HG03439 (cell line): Measurements from ENCODE around the gene CCDC116.
A peak's percentile ranks its signal among the peaks of the same experiment; 100 is the strongest.

ENCODE experiments used
- ATAC-seq: cut with Tn5 transposase; IDR thresholded peaks from one replicate; pipeline ENCODE4 v1.9.1; 2021; ENCODE audit warnings: mild to moderate bottlenecking, moderate library complexity; ENCODE audit not compliant: unreplicated experiment

Gene CCDC116

DNA sequence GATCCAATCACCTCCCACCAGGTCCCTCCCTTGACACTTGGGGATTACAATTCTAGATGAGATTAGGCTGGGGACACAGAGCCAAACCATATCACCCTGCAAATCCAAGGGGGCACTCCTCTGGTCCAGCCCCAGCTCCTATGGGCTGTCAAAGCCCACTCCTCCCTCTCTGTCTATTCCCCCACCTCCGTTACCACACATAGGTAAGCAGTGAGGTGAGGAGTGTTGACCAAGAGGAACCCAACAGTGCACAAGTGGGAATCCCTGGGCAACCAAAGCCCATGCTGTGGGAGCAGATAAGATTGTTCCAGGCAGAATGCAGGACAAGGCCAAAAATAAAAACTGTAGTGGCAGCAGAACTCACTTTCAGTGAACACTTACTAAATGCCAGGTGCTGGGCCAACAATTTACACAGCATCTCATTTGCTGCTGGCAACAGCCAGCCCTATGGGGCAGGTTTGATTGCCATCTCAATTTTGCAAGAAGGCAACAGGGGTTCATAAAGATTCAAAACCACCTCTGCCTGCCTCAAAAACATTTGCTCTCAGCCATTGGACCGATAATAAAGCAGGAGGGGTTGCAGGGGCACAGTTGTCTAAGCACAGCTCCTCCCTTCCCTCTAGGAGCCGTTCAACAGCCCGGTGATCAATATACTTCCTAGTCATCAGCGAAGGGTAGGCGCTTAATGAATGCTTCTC is 18.4 kb downstream of the CCDC116 start:
- no peak for ATAC-seq

DNA sequence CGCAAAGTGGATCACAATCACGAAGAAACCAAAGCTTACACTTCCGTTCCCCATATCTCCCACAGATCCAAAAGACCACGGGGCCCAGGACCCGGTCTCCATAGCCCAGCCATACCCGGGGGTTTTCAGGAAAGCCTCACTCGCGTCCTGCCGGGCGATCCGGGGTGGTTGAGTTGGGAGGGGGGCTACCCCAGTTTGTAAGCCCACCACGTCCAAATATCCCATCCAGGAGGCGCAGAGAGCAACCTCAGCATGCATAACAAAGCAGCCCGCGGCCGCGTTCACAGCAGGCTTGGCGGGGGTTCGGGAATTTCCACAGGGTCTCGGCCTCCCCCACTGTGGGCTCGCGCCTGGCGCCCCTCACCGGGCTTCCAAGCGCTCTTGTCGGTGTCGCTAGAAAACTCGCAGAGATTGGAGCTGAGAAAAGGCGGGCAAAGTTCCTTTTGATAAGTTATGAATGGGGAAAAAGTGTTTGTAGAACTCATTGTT is 19.0 kb downstream of the CCDC116 start:
- no peak for ATAC-seq

GRCh38 chr22:21652010-21652546 is 19.5 kb downstream of the CCDC116 start:
- ATAC-seq, result no peak

- ATAC-seq, result no peak
Measured at GRCh38 chr22:21652547-21653545, 20.3 kb downstream of the CCDC116 start.

GRCh38 chr22:21657020-21657359 is 24.4 kb downstream of the CCDC116 start:
- ATAC-seq, result no peak

GRCh38 chr22:21657360-21658032 is 24.9 kb downstream of the CCDC116 start:
- ATAC-seq, result peak; percentile 72

DNA sequence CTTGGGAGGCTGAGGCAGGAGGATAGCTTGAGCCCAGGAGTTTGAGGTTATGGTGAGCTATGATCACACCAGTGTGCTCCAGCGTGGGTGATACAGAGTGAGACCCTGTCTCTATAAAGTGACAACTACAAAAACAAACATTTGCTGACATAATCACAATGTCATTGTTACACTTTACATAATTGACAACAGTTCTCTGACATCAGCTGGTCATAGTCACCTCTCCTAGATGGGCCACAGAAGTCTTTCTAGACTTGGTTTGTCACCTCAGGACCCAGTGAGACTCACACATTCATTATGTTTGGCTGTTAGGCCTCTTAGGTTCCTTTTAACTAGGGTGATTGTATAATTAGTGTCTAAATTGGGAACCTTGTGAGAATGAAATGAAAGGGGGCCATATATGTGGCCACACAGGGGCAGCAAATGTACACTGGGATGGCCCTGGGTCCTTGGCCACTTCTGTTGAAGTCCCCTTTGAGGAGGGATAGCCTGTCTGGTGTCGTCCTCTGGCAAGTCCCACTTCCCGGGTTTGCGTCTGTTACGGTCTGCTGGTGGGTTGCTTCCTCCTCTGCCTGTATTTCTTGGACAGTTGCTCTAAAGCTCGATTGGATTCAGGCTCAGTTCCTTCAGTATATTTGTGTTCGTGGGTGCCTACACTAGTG is 27.4 kb downstream of the CCDC116 start:
- no peak for ATAC-seq

DNA sequence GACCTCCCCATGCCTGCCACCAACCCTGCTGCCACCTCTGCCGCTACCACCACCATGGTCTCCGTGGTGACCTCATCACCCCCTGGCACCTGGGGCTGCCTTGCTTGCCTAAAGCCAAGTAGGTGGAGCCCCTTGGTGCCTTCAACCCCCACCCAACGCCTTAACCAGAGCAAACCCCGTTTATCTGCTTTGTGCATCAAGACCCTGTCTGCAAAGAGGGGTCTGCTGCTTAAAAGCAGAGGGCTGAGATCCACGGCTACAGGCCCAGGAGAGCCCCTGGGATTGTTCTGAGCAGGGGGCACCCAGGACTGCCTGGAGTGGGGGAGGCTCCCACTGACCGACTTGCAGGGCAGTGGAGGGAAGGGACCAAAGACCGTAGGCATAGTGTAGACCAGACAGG is 28.3 kb downstream of the CCDC116 start:
- no peak for ATAC-seq

- ATAC-seq, result no peak
Measured at GRCh38 chr22:21661991-21662390, 29.4 kb downstream of the CCDC116 start.

GRCh38 chr22:21663738-21664137 is 31.2 kb downstream of the CCDC116 start:
- ATAC-seq, result no peak

GRCh38 chr22:21665047-21665851 is 32.7 kb downstream of the CCDC116 start:
- no peak for ATAC-seq

- ATAC-seq, result no peak
Measured at GRCh38 chr22:21666786-21667185, 34.2 kb downstream of the CCDC116 start.

DNA sequence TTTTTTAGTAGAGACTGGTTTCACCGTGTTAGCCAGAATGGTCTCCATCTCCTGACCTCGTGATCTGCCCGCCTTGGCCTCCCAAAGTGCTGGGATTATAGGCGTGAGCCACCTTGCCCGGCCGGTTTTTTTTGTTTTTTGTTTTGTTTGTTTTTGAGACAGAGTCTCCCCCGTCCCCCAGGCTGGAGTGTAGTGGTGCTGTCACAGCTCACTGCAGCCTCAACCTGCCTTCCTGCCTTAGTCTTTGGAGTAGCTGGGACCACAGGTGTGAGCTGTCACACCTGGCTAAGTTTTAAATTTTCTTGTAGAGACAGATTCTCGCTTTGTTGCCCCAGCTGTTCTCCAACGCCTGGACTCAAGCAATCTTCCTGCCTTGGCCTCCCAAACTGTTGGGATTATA is 36.5 kb downstream of the CCDC116 start:
- no peak for ATAC-seq

- no peak for ATAC-seq
Measured at GRCh38 chr22:21672107-21672629, 39.6 kb downstream of the CCDC116 start.

- no peak for ATAC-seq
Measured at GRCh38 chr22:21673534-21674321, 41.2 kb downstream of the CCDC116 start.

GRCh38 chr22:21674638-21675245 is 42.2 kb downstream of the CCDC116 start:
- no peak for ATAC-seq

DNA sequence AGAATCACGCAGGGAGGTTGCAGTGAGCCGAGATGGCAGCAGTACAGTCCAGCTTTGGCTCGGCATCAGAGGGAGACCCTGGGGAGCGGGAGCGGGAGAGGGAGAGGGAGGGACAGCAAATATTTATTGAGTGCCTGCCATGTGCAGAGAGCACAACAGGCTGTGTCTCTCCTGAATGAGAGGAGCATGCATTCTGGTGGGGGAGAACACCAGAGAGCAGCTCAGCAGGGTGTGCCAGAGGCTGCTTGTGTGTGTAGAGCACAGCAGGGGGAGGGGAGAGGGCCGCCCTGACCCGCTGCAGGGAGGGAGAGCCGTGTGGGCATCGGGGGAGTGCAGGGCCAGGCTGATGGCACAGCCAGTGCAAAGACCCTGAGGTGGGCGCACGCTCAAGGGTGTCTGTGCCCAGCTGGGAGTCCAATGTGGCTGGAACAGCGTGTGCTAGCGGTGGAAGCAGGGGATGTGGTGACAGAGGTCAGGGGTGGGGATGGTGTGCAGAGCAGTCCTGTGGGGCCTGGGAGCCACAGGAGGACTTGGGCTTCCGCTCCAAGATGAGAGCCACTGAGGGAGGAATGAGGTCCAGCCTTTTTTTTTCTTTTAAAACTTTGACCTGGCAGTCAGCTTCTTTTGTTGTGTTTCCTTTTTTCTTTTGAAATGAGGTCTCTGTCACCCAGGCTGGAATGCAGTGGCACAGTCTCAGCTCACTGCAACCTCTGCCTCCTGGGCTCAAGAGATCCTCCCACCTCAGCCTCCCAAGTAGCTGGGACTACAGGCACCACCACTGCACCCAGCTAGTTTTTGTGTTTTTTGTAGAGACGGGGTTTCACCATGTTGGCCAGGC is 45.3 kb downstream of the CCDC116 start:
- no peak for ATAC-seq
